ENCODE data around the gene GNAL. TPM values are rescaled to one million over a fixed set of nuclear protein-coding genes. Genes with fewer than 3 reads are reported as not detected.

GNAL gene
- total RNA-seq, 1 donor from 2014 or later: 9.7 TPM

GRCh38 chr18:11752116-11752911 lies 63.2 kb downstream of the GNAL start:
- H3K9me3 Mint-ChIP-seq (ENCODE audit: unreplicated experiment): no peaks in the 10 kb centered on the region
- peaks cover 6% of the 10 kb centered on the region for H3K4me1 Mint-ChIP-seq (ENCODE audit: unreplicated experiment)
- TF ChIP-seq, protein P1, sequence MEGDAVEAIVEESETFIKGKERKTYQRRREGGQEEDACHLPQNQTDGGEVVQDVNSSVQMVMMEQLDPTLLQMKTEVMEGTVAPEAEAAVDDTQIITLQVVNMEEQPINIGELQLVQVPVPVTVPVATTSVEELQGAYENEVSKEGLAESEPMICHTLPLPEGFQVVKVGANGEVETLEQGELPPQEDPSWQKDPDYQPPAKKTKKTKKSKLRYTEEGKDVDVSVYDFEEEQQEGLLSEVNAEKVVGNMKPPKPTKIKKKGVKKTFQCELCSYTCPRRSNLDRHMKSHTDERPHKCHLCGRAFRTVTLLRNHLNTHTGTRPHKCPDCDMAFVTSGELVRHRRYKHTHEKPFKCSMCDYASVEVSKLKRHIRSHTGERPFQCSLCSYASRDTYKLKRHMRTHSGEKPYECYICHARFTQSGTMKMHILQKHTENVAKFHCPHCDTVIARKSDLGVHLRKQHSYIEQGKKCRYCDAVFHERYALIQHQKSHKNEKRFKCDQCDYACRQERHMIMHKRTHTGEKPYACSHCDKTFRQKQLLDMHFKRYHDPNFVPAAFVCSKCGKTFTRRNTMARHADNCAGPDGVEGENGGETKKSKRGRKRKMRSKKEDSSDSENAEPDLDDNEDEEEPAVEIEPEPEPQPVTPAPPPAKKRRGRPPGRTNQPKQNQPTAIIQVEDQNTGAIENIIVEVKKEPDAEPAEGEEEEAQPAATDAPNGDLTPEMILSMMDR (IDR thresholded peaks at IDR 0.05; ENCODE audit: unreplicated experiment): no peak
- no peaks in the 10 kb centered on the region for H3K36me3 Mint-ChIP-seq (ENCODE audit: low read depth, unreplicated experiment)
- peak overlapping the region; percentile 48 for H3K27ac Mint-ChIP-seq (ENCODE audit: unreplicated experiment)
- peak; percentile 63 for DNase-seq (ENCODE audit: low spot score)
- H3K27me3 Mint-ChIP-seq (ENCODE audit: unreplicated experiment): peaks cover 10% of the 10 kb centered on the region
- H3K4me3 Mint-ChIP-seq (ENCODE audit: unreplicated experiment): peak overlapping the region; percentile 92

DNA sequence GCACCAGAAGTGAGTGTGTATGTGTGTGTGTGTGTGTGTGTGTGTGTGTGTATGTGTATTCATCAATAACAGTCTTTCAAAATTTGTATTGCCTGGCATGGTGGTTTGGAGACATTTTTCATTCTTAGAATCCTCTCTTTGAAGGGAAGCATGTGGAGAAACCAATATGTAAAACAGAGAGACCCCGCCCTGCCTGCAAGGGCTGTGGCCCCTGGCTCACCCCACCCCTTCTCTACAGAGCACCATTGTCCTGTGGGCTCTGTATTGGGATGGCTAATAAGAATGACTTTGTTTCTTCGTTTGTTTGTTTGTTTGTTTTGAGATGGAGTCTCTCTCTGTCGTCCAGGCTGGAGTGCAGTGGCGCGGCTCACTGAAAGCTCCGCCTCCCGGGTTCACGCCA lies 65.9 kb downstream of the GNAL start:
- Mint-ChIP-seq H3K36me3 (ENCODE audit: low read depth, unreplicated experiment) (no peaks in the 10 kb centered on the region), H3K27ac (ENCODE audit: unreplicated experiment) (no peak overlapping the region), H3K27me3 (ENCODE audit: unreplicated experiment) (peaks cover 10% of the 10 kb centered on the region), H3K9me3 (ENCODE audit: unreplicated experiment) (no peaks in the 10 kb centered on the region), H3K4me1 (ENCODE audit: unreplicated experiment) (peaks cover 6% of the 10 kb centered on the region), H3K4me3 (ENCODE audit: unreplicated experiment) (no peak overlapping the region)
- TF ChIP-seq, protein P1 (IDR thresholded peaks at IDR 0.05; ENCODE audit: unreplicated experiment): no peak
- no peak for DNase-seq (ENCODE audit: low spot score)

DNA sequence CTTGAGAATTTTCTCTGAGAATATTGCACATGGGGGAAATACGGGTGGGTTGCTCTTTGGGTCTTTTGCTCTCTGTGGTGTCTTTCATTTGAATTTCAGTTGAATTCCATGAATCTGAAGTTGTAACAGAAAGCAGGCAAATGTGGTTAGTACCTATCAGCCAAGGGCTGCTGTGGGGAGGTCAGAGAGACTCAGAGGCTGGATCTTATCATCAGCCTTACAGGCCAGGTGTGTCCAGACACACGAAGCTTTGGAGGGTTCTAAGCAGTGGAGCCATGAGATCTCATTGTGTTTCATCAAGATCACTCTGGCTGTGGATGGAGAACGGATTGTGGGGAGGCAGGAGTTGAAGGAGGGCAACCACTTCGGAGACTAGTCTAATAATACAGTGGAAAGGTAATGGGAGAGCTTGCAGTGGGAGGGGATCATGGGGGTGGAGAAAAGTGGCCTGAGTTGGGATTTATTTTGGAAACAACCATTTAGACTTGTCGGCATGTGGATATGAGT lies 68.1 kb downstream of the GNAL start:
- Mint-ChIP-seq H3K27me3 (ENCODE audit: unreplicated experiment) (peaks cover 4% of the 10 kb centered on the region), H3K27ac (ENCODE audit: unreplicated experiment) (no peak overlapping the region), H3K36me3 (ENCODE audit: low read depth, unreplicated experiment) (no peaks in the 10 kb centered on the region), H3K4me1 (ENCODE audit: unreplicated experiment) (peaks cover 4% of the 10 kb centered on the region), H3K4me3 (ENCODE audit: unreplicated experiment) (no peak overlapping the region), H3K9me3 (ENCODE audit: unreplicated experiment) (no peaks in the 10 kb centered on the region)
- TF ChIP-seq, protein P1 (IDR thresholded peaks at IDR 0.05; ENCODE audit: unreplicated experiment): no peak
- DNase-seq (ENCODE audit: low spot score): no peak

DNA sequence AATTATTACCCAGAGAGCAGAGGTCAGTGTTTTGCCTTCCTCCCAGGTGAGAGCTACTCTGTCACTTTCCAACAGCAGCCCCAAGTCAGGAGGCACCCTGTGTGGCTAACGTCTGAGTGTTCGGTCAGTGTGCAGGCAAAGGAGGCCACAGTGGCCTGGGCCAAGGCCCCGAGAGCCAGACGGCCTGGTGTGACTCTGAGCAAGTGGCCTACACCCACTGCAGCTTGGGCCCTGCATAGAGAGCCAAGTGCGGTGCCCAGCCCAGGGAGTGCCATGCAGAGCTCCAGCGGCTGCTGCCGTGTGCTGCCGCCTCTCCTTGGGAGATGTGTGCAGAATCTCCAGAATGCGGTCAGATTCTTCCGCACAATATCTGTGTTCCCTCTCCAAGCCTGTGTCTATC lies 70.4 kb downstream of the GNAL start:
- H3K4me1 Mint-ChIP-seq (ENCODE audit: unreplicated experiment): peaks cover 7% of the 10 kb centered on the region
- peaks cover 2% of the 10 kb centered on the region for H3K27me3 Mint-ChIP-seq (ENCODE audit: unreplicated experiment)
- TF ChIP-seq, protein P1 (IDR thresholded peaks at IDR 0.05; ENCODE audit: unreplicated experiment): no peak
- no peaks in the 10 kb centered on the region for H3K9me3 Mint-ChIP-seq (ENCODE audit: unreplicated experiment)
- H3K27ac Mint-ChIP-seq (ENCODE audit: unreplicated experiment): no peak overlapping the region
- DNase-seq (ENCODE audit: low spot score): no peak
- H3K4me3 Mint-ChIP-seq (ENCODE audit: unreplicated experiment): no peak overlapping the region
- H3K36me3 Mint-ChIP-seq (ENCODE audit: low read depth, unreplicated experiment): no peaks in the 10 kb centered on the region

DNA sequence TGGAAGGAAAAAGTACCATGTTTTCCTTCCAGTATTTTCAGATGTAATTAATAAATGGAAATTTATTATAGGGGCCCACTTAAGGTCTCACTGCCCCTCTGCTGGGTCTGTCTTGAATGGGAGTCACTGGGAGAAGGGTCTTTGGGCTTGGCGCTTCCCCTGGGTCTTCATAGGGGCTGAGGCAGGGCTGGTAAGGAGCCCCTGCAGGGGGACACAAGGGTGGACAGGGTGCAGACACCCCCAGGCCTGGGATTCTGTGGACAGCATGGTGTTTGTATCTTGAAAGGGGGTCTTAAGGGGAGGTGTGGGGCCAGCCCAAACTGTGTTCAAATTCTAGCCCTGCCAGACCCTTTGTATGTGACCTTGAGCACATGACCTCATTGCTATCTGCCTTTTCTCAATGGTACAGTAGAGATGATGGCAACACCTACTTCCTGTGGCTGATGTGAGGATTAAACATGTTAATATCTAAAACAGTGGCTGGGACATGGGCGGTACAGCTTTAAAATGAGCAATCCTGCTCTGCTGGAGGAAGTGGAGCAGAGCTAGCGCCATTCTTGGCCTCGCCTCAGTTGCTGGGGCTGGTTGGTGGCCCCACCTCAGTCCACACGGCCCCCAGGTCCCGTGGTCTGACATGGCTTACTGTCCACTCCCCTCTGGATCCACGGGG lies 71.6 kb downstream of the GNAL start:
- Mint-ChIP-seq H3K36me3 (ENCODE audit: low read depth, unreplicated experiment) (no peaks in the 10 kb centered on the region), H3K9me3 (ENCODE audit: unreplicated experiment) (no peaks in the 10 kb centered on the region), H3K4me3 (ENCODE audit: unreplicated experiment) (no peak overlapping the region), H3K4me1 (ENCODE audit: unreplicated experiment) (peaks cover 7% of the 10 kb centered on the region), H3K27me3 (ENCODE audit: unreplicated experiment) (peaks cover 2% of the 10 kb centered on the region), H3K27ac (ENCODE audit: unreplicated experiment) (no peak overlapping the region)
- DNase-seq (ENCODE audit: low spot score): no peak
- TF ChIP-seq, protein P1 (IDR thresholded peaks at IDR 0.05; ENCODE audit: unreplicated experiment): no peak

All from endothelial cell (in vitro differentiated cells).